SK-N-SH (cell line): ENCODE results near the gene EPHA6.

Experiments
- CTCF ChIP-seq: fragments of 200-600 bp; sonication (generic); IDR thresholded peaks from 2 replicates; pipeline ENCODE4 v1.6.1; 2017; ENCODE audit warnings: antibody characterized with exemption, mild to moderate bottlenecking, moderate library complexity
- EP300 ChIP-seq, 2 experiments: IDR thresholded peaks; 2 replicates each; pipeline versions ENCODE4 v1.4.0 to v1.6.1; 2012; ENCODE audit warnings: borderline replicate concordance in 1 of 2, low read depth in 1 of 2, low read length in 1 of 2
- TF ChIP-seq, protein P1 (sequence below): IDR thresholded peaks from 2 replicates; pipeline ENCODE4 v1.6.1; 2012; ENCODE audit warnings: mild to moderate bottlenecking, low read depth, low read length, moderate library complexity

- no peak for TF ChIP-seq CTCF
- TF ChIP-seq, protein P1, sequence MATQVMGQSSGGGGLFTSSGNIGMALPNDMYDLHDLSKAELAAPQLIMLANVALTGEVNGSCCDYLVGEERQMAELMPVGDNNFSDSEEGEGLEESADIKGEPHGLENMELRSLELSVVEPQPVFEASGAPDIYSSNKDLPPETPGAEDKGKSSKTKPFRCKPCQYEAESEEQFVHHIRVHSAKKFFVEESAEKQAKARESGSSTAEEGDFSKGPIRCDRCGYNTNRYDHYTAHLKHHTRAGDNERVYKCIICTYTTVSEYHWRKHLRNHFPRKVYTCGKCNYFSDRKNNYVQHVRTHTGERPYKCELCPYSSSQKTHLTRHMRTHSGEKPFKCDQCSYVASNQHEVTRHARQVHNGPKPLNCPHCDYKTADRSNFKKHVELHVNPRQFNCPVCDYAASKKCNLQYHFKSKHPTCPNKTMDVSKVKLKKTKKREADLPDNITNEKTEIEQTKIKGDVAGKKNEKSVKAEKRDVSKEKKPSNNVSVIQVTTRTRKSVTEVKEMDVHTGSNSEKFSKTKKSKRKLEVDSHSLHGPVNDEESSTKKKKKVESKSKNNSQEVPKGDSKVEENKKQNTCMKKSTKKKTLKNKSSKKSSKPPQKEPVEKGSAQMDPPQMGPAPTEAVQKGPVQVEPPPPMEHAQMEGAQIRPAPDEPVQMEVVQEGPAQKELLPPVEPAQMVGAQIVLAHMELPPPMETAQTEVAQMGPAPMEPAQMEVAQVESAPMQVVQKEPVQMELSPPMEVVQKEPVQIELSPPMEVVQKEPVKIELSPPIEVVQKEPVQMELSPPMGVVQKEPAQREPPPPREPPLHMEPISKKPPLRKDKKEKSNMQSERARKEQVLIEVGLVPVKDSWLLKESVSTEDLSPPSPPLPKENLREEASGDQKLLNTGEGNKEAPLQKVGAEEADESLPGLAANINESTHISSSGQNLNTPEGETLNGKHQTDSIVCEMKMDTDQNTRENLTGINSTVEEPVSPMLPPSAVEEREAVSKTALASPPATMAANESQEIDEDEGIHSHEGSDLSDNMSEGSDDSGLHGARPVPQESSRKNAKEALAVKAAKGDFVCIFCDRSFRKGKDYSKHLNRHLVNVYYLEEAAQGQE, result no peak
- no peak for TF ChIP-seq EP300 (IDR thresholded peaks at IDR 0.05; ENCODE audit: borderline replicate concordance in 1 of 2, low read depth in 1 of 2, low read length in 1 of 2)
These were observed 906.0 kb downstream of the EPHA6 start for GRCh38 chr3:97720417-97720816.
